COLO829 (cell line): Measurements from ENCODE around the gene POLD1.
"Not testable (repeated sequence)": the region's sequence is repeated elsewhere in the genome, so short reads cannot be mapped to it uniquely, and the experiment has no call there.

Experiments
- DNase-seq: peaks from one replicate; pipeline ENCODE4 v3.0.0; 2012; ENCODE audit warnings: low spot score

POLD1 gene

GRCh38 chr19:50390952-50391351, 6.8 kb downstream of the POLD1 start:
- not testable (repeated sequence) for DNase-seq

DNA sequence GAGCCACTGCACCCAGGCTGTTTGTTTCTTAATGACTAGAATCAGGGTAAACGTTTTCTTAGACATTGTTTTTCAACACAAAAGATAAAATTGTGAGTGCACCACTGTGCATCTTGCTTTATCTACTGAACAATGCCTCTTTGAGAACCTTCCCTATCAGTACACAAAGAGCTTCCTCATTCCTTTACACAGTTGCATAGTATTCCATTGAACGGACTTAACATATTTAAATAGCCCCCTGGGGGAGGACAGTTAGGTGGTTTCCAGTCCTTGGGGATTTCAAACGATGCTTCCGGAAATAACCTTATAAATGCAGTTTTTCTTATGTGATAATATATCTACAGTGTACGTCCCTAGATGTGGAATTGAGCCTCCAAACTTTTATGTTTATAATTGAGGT, 8.6 kb downstream of the POLD1 start:
- DNase-seq, result peak; percentile 10

- no peak for DNase-seq
These were observed 9.4 kb downstream of the POLD1 start for GRCh38 chr19:50393589-50393988.

DNA sequence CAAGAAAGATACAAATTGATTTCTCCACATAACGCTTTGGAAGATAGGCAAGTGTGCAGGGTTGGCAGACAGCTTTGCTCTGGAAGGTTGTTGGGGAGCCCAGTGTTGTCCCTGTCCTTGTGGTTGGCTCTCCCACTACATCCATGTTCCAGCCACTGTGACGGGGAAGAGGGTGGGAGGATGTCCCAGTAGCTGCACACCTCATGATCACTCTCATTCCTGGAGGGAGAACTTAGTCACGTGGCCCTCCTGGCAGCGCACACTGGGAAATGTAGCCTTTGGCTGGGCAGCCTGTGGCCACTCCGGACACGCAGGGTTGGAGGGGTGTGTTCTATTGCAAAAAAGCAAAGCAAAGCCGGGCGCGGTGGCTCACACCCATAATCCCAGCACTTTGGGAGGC, 9.9 kb downstream of the POLD1 start:
- DNase-seq, result no peak

GRCh38 chr19:50398675-50399367, 14.7 kb downstream of the POLD1 start:
- no peak for DNase-seq

DNA sequence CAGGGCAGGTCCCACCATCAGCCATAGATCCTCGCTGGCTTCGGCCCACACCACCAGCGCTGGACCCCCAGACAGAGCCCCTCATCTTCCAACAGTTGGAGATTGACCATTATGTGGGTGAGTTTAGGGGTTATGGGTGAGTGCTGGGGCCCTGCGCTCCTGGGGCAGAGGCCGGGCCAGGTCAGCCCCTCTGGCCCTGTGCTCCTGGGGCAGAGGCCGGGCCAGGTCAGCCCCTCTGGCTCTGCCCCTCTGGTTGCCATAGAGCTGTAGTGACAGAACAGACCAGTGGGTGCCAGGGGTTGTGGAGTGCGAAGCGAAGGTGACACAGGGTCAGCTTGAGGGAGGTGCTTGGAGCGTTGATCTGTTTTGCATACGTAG, 15.2 kb downstream of the POLD1 start:
- DNase-seq, result no peak

DNA sequence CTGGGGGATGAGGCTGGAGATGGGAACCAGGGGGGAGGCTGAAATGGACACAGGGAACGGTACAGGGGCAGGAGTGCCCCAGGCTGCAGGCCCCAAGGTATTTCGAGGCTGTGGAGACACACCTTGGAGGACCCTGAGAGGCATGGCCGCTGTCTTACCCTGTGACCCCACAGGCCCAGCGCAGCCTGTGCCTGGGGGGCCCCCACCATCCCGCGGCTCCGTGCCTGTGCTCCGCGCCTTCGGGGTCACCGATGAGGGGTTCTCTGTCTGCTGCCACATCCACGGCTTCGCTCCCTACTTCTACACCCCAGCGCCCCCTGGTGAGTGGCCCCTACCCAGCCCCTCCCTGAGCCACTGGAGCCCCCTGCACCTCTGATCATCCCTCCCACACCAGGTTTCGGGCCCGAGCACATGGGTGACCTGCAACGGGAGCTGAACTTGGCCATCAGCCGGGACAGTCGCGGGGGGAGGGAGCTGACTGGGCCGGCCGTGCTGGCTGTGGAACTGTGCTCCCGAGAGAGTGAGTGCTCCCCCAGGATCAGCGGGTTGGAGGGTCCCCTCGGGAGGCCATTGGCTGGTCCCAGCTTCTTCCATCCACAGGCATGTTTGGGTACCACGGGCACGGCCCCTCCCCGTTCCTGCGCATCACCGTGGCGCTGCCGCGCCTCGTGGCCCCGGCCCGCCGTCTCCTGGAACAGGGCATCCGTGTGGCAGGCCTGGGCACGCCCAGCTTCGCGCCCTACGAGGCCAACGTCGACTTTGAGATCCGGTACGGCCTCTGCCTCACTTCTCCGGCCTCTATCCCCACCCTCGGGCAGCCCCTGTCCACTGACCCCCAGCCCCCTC, 17.7 kb downstream of the POLD1 start:
- no peak for DNase-seq

DNA sequence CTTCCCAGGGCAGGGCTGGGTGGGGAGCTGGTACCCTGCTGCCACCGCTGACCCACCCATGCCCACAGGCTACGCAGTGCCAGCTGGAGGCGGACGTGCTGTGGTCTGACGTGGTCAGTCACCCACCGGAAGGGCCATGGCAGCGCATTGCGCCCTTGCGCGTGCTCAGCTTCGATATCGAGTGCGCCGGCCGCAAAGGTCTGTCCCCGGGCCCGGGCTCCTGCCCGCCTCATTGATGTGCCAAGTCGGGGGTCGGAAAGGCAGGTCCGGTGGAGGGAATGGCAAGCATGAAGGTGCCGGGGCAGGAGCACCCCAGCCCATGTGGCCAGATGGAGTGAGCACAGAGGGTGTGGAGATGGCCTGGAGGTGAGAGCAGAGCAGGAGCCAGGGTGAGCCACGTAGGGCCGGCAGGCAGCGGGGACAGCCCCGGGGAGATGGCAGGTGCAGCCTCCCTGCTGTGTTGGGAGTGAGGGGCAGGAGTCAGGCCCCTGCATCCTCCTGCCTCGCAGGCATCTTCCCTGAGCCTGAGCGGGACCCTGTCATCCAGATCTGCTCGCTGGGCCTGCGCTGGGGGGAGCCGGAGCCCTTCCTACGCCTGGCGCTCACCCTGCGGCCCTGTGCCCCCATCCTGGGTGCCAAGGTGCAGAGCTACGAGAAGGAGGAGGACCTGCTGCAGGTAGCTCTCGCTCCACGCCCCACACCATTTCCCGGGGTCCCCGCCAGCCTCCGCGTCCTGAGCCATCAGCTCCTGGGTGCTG, 18.6 kb downstream of the POLD1 start:
- DNase-seq, result no peak

DNA sequence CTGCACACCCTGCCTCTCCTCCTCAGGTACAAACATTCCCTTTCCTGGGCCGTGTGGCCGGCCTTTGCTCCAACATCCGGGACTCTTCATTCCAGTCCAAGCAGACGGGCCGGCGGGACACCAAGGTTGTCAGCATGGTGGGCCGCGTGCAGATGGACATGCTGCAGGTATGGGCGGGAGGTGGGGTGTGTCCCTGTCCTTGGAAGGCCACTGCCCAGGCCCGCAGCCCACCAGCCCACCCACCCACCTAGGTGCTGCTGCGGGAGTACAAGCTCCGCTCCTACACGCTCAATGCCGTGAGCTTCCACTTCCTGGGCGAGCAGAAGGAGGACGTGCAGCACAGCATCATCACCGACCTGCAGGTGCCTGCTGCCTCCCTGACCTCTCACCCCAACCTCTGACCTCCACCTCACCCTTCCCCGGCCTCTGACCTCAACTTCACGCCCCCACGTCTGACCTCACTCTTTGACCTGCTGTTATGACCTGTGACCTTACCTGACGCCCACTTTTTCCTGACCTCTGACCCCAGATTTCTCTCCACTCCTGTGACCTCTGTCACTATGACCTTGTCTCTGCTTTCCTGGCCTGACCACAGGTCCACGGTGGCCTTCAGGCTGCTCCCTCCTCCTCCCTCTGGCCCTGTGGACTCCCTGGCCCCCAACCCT, 22.1 kb downstream of the POLD1 start:
- DNase-seq, result no peak

- no peak for DNase-seq
These were observed 22.7 kb downstream of the POLD1 start for GRCh38 chr19:50406829-50407228.

DNA sequence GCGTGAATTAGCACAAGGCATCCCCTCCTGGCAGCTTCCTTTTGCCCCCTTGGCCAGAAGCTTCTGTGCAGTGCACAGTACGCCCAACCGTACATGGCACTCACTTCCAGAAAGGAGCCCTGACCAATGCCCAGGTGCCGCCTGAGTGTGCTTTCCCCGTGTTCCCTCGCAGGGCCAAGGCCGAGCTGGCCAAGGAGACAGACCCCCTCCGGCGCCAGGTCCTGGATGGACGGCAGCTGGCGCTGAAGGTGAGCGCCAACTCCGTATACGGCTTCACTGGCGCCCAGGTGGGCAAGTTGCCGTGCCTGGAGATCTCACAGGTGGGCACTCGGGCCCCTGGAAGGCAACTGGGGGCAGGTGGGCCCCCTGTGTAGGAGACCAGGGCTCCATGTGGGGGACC, 25.2 kb downstream of the POLD1 start:
- no peak for DNase-seq

DNA sequence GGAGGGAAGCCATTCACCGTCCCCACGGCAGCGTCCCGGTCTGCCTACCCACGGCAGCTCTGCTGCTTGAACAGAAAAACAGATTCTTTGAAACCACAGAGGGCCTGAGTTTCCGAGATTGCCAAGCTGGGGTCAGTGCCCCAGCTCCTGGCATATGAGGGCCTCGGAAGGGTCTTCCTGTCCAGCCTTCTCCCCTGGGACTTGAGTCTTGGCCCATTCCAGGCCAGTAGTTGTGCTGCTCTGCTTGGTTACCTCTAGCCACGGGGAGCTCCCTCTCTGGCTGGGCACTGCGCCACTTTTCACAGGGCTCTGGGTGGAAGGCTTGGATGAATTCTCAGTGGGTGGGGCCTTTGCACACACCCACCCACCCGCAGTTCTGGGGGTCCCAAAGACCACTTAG, 26.0 kb downstream of the POLD1 start:
- DNase-seq, result no peak

DNA sequence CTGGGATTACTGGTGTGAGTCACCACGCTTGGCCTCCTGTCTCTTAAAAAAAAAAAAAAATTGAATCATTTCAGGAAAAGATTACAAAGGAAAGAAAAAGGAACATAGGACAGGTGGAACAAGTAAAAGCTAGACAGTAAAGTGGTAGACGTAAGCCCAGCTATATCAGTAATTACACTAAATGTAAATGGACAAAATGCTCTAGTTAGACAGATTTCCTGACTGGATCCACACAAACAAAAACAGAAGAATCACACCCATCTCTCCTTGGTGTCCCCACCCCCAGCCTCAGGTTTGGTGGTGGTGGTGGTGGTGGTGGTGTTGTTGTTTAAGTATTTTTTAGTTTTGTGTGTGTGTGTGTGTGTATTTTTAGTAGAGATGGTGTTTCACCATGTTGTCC, 28.3 kb downstream of the POLD1 start:
- DNase-seq, result no peak

- DNase-seq, result no peak
These were observed 28.9 kb downstream of the POLD1 start for GRCh38 chr19:50413096-50413495.

DNA sequence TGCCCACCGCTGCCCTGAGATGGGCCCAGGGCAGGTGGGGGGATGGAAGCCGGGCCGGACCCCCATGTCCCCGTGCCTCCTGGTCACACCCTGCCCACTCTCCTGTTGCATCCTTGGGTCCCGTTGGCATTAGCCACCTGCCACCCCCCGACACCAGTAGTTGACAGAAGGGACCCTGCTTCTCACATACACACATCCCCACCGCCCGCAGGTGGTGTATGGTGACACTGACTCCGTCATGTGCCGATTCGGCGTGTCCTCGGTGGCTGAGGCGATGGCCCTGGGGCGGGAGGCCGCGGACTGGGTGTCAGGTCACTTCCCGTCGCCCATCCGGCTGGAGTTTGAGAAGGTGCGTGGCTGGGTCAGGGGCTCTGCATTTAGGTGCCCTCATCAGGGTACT, 29.4 kb downstream of the POLD1 start:
- no peak for DNase-seq

GRCh38 chr19:50414864-50415660, 30.9 kb downstream of the POLD1 start:
- DNase-seq, result peak; percentile 70

GRCh38 chr19:50415661-50416033, 31.5 kb downstream of the POLD1 start:
- DNase-seq, result no peak

DNA sequence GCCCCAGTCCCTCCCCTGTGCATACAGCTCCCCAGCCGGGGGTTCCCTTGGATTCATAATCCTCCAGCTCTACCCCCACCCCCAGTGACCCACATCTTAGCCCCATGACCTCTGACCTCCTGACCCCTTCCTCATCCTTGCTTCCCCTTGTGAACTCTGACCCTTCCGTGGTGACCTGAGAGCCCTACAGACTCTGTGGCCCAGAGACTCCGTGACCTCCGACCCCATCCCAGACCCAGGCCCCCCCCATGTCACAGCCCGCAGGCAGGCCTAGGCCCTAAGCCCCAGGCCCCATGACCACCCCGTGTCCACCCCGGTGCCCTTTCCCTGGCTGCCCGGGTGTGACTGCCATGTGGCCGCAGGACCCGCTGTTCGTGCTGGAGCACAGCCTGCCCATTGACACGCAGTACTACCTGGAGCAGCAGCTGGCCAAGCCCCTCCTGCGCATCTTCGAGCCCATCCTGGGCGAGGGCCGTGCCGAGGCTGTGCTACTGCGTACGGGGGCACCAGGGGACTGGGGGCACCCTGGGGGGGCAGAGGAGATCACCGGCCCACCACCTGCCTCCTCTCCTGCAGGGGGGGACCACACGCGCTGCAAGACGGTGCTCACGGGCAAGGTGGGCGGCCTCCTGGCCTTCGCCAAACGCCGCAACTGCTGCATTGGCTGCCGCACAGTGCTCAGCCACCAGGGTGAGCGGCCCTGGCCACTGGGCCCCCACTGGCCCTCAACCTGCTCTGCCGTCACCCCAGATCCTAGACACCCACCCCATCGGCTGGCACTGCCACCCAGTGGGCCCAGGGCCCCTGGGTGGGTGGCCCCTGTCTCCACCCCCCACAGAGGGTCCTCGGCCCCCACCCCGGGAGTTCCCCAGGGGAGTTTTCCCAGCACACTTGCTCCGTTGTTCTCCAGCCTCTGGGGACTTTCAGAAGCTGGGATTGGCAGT, 32.2 kb downstream of the POLD1 start:
- no peak for DNase-seq

- no peak for DNase-seq
These were observed 33.2 kb downstream of the POLD1 start for GRCh38 chr19:50417111-50418081.
